IMR-90 (cell line): ENCODE data around the gene ING5. TPM values are rescaled to one million over a fixed set of nuclear protein-coding genes. Genes with fewer than 3 reads are reported as not detected.

Source experiments
- POLR2A ChIP-seq: IDR thresholded peaks from 2 replicates; pipeline ENCODE4 v1.6.1; 2012; ENCODE audit warnings: mild to moderate bottlenecking, low read depth, low read length
- polyA plus RNA-seq, 3 experiments: library from polyadenylated mRNA; depleted of rRNA; stranded (reverse); fragments of >200 nt; gene quantifications; 2 replicates each; pipeline ENCODE4 v1.2.3, GENCODE V29; 2012; ENCODE audit warnings: low replicate concordance in 1 of 3
- total RNA-seq: library from RNA; depleted of rRNA; stranded (reverse); fragments of >200 nt; gene quantifications from 2 replicates; pipeline ENCODE4 v1.2.3, GENCODE V29; 2012; rRNA removed
- TF ChIP-seq, protein P1 (sequence below): fragments of 150-350 bp; IDR thresholded peaks from 2 replicates; pipeline ENCODE4 v1.6.1; 2016; ENCODE audit warnings: low read depth, mild to moderate bottlenecking, low read length, moderate library complexity, borderline replicate concordance

ING5 gene
- total and polyA plus RNA-seq, 2 of the 4 experiments (the other 2 are of a cell fraction) = 36.1 to 38.9 TPM

GRCh38 chr2:241777686-241778627 lies 76.1 kb downstream of the ING5 start (continued):
- TF ChIP-seq, protein P1, sequence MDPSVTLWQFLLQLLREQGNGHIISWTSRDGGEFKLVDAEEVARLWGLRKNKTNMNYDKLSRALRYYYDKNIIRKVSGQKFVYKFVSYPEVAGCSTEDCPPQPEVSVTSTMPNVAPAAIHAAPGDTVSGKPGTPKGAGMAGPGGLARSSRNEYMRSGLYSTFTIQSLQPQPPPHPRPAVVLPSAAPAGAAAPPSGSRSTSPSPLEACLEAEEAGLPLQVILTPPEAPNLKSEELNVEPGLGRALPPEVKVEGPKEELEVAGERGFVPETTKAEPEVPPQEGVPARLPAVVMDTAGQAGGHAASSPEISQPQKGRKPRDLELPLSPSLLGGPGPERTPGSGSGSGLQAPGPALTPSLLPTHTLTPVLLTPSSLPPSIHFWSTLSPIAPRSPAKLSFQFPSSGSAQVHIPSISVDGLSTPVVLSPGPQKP = no peak
- no peak for TF ChIP-seq POLR2A

Other genes with a start within 250 kb of the ING5 start
- 203 and 258 TPM in 2 replicates for gene STK25, start 193.5 kb upstream of the ING5 start, total RNA-seq
- gene STK25, start 193.5 kb upstream of the ING5 start, polyA plus RNA-seq (2012; rRNA removed) = 392 and 417 TPM in 2 replicates
- gene BOK, start 143.3 kb upstream of the ING5 start, total RNA-seq = 13.3 and 15.8 TPM in 2 replicates
- 34.4 and 37.4 TPM in 2 replicates for gene BOK, start 143.3 kb upstream of the ING5 start, polyA plus RNA-seq (2012; rRNA removed)
- 33.9 and 42.2 TPM in 2 replicates for gene THAP4, start 64.9 kb upstream of the ING5 start, total RNA-seq
- gene THAP4, start 64.9 kb upstream of the ING5 start, polyA plus RNA-seq (2012; rRNA removed) = 55.1 and 60.3 TPM in 2 replicates
- 102 and 146 TPM in 2 replicates for gene ATG4B, start 64.3 kb upstream of the ING5 start, total RNA-seq
- 98.4 and 113 TPM in 2 replicates for gene ATG4B, start 64.3 kb upstream of the ING5 start, polyA plus RNA-seq (2012; rRNA removed)
- 31.7 and 32.8 TPM in 2 replicates for gene DTYMK, start 15.2 kb upstream of the ING5 start, total RNA-seq
- 50.1 and 50.5 TPM in 2 replicates for gene DTYMK, start 15.2 kb upstream of the ING5 start, polyA plus RNA-seq (2012; rRNA removed)
- 6.3 and 8.3 TPM in 2 replicates for gene D2HGDH, start 32.6 kb downstream of the ING5 start, total RNA-seq
- 22.1 and 23.0 TPM in 2 replicates for gene D2HGDH, start 32.6 kb downstream of the ING5 start, polyA plus RNA-seq (2012; rRNA removed)
- not detected in 2 replicates for gene GAL3ST2, start 74.8 kb downstream of the ING5 start, total RNA-seq
- gene GAL3ST2, start 74.8 kb downstream of the ING5 start, polyA plus RNA-seq (2012; rRNA removed) = 0.07 TPM in 1 of 2 replicates, not detected in the other
- gene NEU4, start 107.2 kb downstream of the ING5 start, total RNA-seq = not detected in 2 replicates
- gene NEU4, start 107.2 kb downstream of the ING5 start, polyA plus RNA-seq (2012; rRNA removed) = not detected in 2 replicates
- gene PDCD1, start 156.9 kb downstream of the ING5 start, total RNA-seq = not detected in 2 replicates
- gene PDCD1, start 156.9 kb downstream of the ING5 start, polyA plus RNA-seq (2012; rRNA removed) = not detected in 2 replicates
- gene RTP5, start 167.7 kb downstream of the ING5 start, total RNA-seq = not detected in 2 replicates
- not detected in 2 replicates for gene RTP5, start 167.7 kb downstream of the ING5 start, polyA plus RNA-seq (2012; rRNA removed)